Adrenal gland (tissue), 5 donors: ENCODE results near the gene TMEM179B.

Experiments
- POLR2A ChIP-seq, 2 donors: fragments of 450-650 bp; IDR thresholded peaks; one replicate each; pipeline ENCODE4 v1.6.1; 2017; ENCODE audit warnings: antibody characterized with exemption in 2 of 2, mild to moderate bottlenecking in 2 of 2, moderate library complexity in 1 of 2
- TF ChIP-seq, protein P1 (sequence below), 6 experiments: fragments of 450-650 bp in 4 of 6; fragments of 200-600 bp in 2 of 6; sonication (generic) in 1 of 6; IDR thresholded peaks; 1 replicate in 5 of 6; 2 replicates in 1 of 6; pipeline versions ENCODE4 v1.5.1 to v1.8.0; 2016 to 2021; ENCODE audit warnings: antibody characterized with exemption in 6 of 6, mild to moderate bottlenecking in 2 of 6, moderate library complexity in 1 of 6
- donor health status: DM: no; HTN: no; CAD: no.

DNA sequence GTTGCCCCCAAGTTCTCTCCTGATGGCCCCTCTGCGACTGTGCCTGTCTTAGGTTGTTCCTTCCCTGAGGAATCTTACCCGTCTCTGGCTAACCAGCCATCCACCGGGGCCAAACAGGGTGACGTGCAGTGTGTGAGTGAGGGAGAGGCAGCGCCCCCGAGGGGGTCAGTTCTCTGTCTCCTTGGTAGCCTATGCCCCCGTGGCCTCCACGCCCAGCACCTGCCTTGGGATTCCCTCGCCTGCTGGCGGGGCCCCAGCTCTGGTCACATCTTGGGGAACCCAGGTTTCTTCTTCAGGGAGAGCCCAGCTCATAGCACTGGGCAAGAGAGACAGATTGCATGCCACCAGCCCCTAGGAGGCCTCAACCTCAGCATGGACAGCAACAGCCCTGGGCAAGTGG is 12.3 kb downstream of the TMEM179B start:
- TF ChIP-seq, protein P1, sequence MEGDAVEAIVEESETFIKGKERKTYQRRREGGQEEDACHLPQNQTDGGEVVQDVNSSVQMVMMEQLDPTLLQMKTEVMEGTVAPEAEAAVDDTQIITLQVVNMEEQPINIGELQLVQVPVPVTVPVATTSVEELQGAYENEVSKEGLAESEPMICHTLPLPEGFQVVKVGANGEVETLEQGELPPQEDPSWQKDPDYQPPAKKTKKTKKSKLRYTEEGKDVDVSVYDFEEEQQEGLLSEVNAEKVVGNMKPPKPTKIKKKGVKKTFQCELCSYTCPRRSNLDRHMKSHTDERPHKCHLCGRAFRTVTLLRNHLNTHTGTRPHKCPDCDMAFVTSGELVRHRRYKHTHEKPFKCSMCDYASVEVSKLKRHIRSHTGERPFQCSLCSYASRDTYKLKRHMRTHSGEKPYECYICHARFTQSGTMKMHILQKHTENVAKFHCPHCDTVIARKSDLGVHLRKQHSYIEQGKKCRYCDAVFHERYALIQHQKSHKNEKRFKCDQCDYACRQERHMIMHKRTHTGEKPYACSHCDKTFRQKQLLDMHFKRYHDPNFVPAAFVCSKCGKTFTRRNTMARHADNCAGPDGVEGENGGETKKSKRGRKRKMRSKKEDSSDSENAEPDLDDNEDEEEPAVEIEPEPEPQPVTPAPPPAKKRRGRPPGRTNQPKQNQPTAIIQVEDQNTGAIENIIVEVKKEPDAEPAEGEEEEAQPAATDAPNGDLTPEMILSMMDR (IDR thresholded peaks at IDR 0.05) = no peak
- no peak for TF ChIP-seq POLR2A (IDR thresholded peaks at IDR 0.05)
